NCI-H2081 treated with DMSO at 0.1 percent for 48 hours (cell line): ENCODE measurements around the gene CANX.

Source experiments
- DNase-seq: peaks from one replicate; lab custom pipeline; 2025; lab: John Stamatoyannopoulos, UW

CANX gene

DNA sequence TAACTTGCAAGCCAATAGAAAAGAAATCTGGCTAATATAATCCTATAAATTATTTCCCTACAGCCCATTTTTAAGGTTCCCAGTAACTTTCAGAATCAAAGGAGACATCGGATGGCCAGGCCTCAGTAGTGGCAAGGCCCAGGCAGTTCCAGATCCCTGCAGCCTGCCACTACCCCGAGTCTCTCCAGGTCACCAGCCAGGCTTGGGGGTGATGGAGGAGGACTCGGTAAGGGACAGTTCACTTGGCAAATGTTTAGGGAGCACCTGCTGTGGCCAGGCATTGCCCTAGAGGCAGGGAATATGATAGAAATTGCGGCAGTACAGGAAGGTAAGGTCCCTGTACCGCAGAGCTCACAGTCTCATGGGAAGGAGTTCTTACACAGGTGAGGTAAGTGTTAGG, 79.8 kb downstream of the CANX start:
- no peak for DNase-seq

- no peak for DNase-seq
Measured at GRCh38 chr5:179779826-179780225, 81.1 kb downstream of the CANX start.

DNA sequence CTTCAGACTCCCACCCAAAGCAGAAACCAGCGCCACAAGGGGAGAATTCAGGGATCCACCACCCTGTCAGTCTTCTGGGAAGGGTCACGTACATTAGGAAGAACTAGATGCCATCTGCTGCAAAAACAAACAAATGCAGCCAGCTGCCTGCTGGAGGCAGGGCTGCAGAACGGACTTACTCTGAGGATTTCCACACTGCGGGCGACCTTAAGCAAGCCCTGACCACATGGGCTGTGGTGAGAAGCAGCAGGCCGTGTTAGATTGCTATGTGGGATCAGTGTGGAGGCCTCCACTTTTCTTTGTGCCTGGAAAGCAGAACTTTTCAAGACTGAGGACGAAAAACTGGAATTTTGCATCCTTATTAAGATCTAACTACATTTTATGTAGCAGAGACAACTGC, 81.6 kb downstream of the CANX start:
- DNase-seq, result no peak
